Measurements from ENCODE around the gene GPATCH8.
"Not testable (repeated sequence)": the region's sequence is repeated elsewhere in the genome, so short reads cannot be mapped to it uniquely, and the experiment has no call there.

The GPATCH8 gene

DNA sequence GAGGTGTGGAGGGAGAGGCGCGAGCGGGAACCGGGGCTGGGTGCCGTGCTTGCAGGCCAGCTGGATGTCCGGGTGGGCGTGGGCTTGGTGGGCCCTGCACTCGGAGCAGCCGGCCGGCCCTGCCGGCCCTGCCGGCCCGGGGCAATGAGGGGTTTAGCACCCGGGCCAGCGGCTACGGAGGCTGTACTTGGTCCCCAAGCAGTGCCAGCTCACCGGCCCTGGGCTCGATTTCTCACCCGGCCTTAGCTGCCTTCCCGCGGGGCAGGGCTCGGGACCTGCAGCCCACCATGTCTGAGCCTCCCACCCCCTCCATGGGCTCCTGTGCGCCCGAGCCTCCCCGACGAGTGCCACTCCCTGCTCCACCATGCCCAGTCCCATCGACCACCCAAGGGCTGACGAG is 24.7 kb upstream of the GPATCH8 start:
- DNase-seq (ENCODE audit: low read depth in 2 of 2) = no peak

DNA sequence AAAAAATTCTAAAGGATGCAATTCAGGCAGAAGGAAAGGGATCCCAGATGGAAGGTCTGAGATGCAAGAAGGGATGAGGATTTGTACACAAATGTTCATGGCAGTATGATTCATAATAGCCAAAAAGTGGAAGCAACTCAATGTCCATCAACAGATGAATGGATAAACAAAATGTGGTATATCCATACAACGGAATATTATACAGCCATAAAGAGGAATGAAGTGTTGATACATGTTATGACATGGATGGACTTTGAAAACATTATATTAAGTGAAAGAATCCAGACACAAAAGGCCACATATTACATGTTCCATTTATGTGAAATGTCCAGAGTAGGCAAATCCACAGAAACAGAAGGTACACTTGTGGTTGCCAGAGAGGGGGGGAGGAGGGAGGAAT is 23.9 kb upstream of the GPATCH8 start:
- DNase-seq (ENCODE audit: low read depth in 2 of 2) = no peak

- DNase-seq (ENCODE audit: low read depth in 2 of 2) = no peak
Observed at GRCh38 chr17:44523672-44523972, 20.4 kb upstream of the GPATCH8 start.

DNA sequence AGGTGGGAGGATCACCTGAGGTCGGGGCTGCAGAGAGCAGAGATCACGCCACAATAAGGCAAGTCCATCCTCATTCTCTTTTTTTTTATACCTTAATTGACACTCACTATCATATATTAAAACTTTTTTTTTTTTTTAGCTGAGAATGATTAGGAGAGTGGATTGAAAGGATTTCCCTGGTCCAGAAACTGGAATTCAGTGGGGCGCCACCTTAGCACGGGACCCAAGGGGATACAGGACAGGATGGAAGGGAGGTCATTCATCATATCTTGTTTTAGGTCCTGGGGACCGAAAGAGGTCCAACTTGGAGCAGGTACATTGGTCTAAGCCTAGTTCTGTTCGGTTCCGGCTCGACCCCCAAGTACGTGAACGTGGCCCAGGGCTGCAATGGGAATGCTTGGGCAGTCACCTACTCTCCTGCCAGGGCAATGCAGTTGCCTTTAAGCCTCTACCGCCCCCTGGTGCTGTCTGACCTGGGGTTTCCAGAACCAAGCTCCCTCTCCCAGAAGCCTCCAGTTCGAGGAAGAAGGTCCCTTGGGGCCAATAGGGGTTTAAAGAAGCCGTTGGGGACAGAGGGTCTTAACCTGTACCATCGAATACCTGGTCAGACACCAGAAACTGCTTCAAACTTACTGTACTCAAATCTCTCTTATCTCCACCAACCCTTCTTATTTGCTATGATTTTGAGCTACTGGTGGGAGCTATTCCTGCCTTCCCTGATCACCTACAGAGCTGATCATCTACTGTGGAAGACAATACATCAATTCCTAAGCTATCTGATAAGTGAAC is 19.9 kb upstream of the GPATCH8 start:
- no peak for DNase-seq (ENCODE audit: low read depth in 2 of 2)

DNA sequence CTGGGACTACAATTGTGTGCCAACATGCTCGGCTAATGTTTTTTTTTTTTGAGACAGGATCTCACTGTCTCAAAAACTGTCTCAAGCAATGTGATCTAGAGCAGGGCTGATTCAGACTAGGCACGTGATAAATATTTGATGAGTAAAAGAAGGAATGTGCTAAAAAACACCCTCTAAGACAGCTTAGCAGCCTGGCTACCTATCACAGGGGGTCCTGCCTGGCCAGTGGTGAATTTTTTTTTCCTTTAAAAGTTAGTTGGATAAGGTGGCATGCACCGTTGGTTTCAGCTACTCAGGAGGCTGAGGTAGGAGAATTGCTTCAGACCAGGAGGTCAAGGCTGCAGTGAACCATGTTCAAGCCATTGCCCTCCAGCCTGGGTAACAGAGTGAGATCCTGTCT is 14.8 kb upstream of the GPATCH8 start:
- no peak for DNase-seq (ENCODE audit: low read depth in 2 of 2)

DNA sequence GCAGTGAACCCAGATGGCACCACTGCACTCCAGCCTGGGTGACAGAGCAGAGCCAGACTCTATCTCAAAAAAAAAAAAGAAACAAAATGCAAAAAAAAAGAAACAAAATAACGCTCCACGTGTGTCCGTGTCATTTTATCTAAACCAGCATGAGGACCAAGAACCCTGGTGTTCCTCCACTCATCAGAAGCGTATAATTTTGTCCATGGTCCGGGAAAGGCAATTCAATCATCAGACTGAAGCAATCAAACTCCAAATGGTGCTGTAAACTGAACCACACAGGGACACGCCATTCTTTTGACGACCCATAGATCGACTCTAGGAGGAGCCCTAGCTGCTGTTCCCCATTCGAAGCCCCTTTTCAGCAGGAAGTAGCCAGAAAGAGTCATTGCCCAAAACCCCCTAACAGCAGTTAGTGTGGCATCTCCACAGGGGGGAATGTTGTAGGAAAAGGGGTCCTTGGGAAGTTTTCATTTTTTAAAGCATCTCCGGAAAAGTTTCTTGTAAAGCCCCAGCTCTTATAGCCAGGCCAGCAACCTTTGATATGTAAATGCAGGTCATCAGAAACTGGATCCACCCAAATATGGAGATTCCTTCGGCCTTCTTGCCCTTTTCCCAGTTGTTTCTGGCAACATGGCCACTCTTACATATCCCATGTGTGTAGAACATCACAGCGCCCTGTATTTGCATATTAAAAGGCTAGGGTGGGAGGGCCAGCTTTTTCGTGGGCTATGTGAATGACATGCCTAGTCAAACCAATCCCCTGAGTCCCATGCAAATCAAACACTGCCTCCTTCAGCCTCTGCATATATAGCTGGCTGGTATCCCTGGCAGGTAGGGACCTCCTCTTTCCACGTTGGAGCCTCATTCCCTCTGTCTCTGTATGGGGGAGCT is 8.3 kb upstream of the GPATCH8 start:
- DNase-seq (ENCODE audit: low read depth in 2 of 2) = not testable (repeated sequence)

DNA sequence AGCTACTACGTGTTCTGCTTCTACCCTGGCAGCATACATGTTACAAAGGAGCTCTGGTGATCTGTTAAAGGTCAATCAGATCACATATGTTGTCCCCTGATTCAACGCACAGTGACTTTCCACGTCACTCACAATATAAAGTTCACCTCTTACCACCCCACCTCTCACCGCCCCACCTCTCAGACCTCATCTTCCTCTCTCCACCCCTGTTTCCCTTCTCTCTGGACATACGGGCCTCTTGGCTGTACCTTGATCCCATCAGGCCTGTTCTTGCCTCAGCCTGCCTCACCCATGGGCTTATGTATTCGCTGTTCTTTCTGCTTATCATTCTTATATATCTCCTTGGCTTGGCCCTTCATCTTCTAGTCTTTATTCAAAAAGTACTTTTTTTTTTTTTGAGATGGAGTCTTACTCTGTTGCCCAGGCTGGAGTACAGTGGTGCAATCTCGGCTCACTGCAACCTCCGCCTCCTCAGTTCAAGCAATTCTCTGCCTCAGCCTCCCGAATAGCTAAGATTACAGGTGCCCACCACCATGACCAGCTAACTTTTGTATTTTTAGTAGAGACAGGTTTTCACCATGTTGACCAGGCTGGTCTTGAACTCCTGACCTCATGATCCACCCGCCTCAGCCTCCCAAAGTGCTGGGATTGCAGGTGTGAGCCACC is 3.9 kb upstream of the GPATCH8 start:
- not testable (repeated sequence) for DNase-seq (ENCODE audit: low read depth in 2 of 2)

- no peak for DNase-seq (ENCODE audit: low read depth in 2 of 2)
Observed at GRCh38 chr17:44502598-44503146, 534 bp downstream of the GPATCH8 start.

- DNase-seq (ENCODE audit: low read depth in 2 of 2) = no peak
Observed at GRCh38 chr17:44501866-44502375, 1.3 kb downstream of the GPATCH8 start.

GRCh38 chr17:44499722-44500121 is 3.5 kb downstream of the GPATCH8 start:
- DNase-seq (ENCODE audit: low read depth in 2 of 2) = no peak

GRCh38 chr17:44496815-44497214 is 6.4 kb downstream of the GPATCH8 start:
- peak; percentile 45 to 56 for DNase-seq (ENCODE audit: low read depth in 2 of 2)

- no peak for DNase-seq (ENCODE audit: low read depth in 2 of 2)
Observed at GRCh38 chr17:44493339-44493738, 9.9 kb downstream of the GPATCH8 start.

- no peak for DNase-seq (ENCODE audit: low read depth in 2 of 2)
Observed at GRCh38 chr17:44492706-44493272, 10.4 kb downstream of the GPATCH8 start.

- DNase-seq (ENCODE audit: low read depth in 2 of 2) = no peak
Observed at GRCh38 chr17:44489581-44489980, 13.6 kb downstream of the GPATCH8 start.

DNA sequence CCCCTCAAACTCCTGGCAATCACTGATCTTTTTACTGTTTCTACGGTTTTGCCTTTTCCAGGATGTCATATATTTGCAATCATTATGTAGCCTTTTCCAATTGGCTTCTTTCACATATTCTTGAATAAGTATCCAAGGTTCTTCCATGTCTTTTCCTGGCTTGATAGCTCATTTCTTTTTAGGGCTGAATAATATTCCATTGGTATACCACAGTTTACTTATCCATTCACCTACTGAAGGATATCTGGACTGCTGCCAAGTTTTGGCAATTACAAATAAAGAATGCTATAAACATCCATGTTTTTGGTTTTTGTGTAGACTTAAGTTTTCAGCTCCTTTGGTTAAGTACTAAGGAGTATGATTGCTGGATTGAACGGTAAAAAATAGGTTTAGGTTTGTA is 16.0 kb downstream of the GPATCH8 start:
- DNase-seq (ENCODE audit: low read depth in 2 of 2) = no peak

GRCh38 chr17:44473367-44473766 is 29.8 kb downstream of the GPATCH8 start:
- no peak for DNase-seq (ENCODE audit: low read depth in 2 of 2)

GRCh38 chr17:44469676-44470075 is 33.5 kb downstream of the GPATCH8 start:
- no peak for DNase-seq (ENCODE audit: low read depth in 2 of 2)

DNA sequence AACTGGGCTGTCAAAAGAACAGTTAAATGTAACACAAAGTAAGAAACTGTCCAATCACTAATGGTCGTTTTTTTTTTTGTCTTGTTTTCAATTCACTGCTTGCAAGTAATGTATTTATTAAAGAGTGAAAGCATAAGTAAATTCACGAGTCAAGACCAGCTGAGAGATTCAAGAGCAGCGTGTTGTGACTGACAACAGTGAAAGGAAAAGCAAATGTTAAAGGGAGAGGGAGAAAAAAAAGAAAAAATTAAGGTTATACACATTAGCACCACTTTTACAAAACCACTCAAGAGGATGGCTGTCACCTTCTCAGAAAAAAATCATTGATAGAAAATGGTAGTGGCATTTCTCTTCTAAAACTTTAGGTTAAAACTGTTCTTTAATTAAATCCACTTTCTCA is 36.1 kb downstream of the GPATCH8 start:
- DNase-seq (ENCODE audit: low read depth in 2 of 2) = no peak

GRCh38 chr17:44466339-44466738 is 36.9 kb downstream of the GPATCH8 start:
- DNase-seq (ENCODE audit: low read depth in 2 of 2) = no peak

DNA sequence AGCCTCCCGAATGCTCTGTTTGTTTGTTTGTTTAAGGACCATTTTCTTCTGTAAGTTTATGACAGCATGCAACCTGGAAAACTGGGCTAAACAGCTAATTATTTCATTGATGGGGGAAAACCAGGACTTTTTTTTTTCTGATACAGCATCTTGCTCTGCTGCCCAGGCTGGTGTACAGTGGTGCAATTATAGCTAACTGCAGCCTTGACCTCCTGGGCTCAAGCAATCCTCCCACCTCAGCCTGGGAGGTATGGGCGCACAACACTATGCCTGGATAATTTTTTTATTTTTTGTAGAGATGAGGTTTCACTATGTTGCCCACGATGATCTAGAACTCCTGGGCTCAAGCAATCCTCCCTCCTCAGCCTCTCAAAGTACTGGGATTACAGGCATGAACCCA is 37.3 kb downstream of the GPATCH8 start:
- no peak for DNase-seq (ENCODE audit: low read depth in 2 of 2)

GRCh38 chr17:44465276-44465675 is 37.9 kb downstream of the GPATCH8 start:
- no peak for DNase-seq (ENCODE audit: low read depth in 2 of 2)

GRCh38 chr17:44464037-44464436 is 39.2 kb downstream of the GPATCH8 start:
- no peak for DNase-seq (ENCODE audit: low read depth in 2 of 2)
